GM19463 (cell line): ENCODE results near the gene SMIM36.
"Not testable (repeated sequence)": the region's sequence is repeated elsewhere in the genome, so short reads cannot be mapped to it uniquely, and the experiment has no call there.

Experiments used
- ATAC-seq: cut with Tn5 transposase; IDR thresholded peaks from one replicate; pipeline ENCODE4 v1.9.1; 2021; ENCODE audit warnings: mild to moderate bottlenecking, moderate library complexity; ENCODE audit not compliant: unreplicated experiment

Gene SMIM36

DNA sequence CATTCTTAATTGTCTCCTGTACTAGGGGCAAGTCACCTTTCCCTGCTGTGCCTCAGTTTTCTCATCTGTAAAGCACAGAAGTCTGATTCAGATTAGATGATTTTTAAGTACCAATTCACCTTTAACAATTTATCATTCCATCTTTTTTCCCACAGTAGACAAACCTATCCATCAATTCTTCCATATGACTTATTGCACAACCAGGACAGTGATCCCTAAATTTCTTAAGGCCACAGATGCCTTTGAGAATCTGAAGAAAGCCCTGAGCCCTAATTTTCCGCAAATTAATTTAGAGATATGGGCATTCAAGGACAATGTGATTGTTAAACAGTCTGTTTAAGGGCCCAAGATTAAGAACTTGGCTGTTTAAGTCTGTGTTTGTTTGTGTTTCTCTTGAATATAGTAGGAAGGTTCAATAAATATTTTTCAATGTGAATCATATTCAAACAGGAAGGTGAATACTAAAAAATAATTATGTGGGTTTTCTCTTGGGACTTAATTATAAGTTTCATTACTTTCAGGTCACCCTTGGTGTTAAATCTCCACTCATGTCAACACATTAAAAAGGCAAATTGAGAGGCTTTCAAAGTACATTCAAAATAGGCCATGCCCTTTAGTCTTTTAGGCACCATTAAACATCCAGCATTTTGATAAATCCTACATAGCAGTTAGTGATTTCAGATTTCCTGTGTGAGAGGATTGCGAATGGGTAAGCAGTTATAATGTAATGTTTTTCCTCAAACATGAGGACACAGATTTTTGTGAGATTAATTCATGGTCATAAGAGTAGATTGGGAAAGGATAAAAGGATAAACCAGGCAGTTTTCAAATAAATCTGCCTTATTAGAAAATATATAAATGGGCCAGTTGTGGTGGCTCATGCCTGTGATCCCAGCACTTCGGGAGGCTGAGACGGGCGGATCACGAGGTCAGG, 54.7 kb downstream of the SMIM36 start:
- ATAC-seq: no peak

GRCh38 chr17:55454906-55455474, 56.3 kb downstream of the SMIM36 start:
- no peak for ATAC-seq

GRCh38 chr17:55453839-55454557, 57.3 kb downstream of the SMIM36 start:
- no peak for ATAC-seq

DNA sequence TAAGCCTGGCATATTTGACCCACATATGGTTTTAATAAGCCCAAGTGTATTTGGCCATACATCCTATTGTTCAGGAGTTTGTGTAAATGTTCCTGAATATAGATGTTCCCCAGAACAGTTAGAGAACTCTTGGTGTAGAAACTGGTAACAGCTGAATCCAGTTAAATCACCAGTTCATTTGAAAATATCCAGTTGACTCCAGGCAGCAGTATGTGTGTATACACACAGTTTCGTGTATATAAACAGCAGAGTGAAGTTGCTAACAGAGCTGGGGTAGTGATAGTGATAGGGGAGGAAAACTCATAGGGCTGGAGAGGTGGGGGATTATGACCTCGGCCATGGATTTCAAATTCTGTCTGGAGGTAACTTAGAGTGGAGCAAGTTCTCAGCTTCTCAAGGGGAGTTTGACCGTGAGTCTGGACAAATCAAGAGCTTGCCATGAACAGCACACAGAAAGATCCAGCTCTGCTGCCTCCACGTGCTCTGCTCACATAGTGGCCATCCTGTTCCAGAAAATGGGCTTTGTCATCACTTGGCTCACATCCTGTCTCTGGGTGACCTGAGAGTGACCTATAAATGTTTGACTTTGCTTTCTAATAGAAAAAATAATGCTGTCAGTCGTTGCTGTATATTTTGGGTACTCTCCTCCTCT, 59.0 kb downstream of the SMIM36 start:
- ATAC-seq: peak; percentile 71

- no peak for ATAC-seq
These were observed 59.5 kb downstream of the SMIM36 start for GRCh38 chr17:55451758-55452138.

DNA sequence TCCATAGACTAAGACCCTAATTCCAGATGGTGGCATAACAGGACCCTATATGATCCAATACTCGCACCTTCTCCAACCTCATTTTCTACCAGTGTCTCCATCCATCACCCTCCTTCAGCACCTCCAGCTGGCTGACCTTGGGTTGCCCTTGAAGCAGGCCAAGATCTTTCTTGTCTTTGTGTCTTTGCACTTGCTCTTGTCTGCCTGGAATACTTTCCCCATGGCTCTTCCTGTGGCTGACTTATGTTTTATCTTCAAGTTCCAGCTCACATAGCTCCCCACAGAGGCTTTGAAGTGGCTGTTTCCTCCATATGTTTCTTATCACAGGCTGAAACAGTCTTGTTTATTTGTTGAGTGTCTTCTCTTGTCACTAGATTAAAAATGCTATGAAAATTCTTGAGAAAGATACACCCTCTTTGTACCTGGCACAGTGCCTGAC, 60.0 kb downstream of the SMIM36 start:
- ATAC-seq: no peak

- ATAC-seq: no peak
These were observed 60.9 kb downstream of the SMIM36 start for GRCh38 chr17:55450232-55450825.

DNA sequence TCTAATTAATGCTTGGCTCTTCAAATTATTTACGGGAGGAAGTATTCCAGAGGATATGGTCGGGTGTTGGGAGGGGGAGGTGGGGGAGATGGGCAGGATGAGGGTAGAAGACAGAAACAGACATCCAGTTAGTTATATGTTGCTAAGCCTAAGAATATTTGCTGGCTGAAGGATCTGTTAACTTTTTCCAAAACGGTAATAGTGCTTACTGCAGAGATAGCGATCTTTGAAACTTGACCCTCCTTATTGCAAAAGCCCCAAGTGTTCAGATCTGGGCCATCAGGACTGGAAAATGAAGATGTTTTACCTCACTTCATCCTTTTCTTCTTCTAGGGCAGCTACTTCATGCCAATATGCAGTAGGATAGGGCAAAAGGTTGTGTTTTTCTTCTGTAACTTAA, 62.6 kb downstream of the SMIM36 start:
- no peak for ATAC-seq

GRCh38 chr17:55446581-55447205, 64.6 kb downstream of the SMIM36 start:
- no peak for ATAC-seq

DNA sequence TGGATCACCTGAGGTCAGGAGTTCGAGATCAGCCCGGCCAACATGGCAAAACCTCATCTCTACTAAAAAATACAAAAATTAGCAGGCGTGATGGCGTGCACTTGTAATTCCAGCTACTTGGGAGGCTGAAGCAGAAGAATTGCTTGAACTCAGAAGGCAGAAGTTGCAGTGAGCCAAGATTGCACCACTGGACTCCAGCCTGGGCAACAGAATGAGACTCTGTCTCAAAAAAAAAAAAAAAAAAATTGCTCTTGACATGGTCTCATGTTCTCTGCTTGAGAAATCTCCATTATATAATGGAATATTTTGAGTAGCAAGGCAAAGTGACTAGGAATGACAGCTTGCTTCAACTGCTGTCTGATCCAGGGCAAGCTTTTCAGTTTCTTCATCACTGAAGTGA, 65.2 kb downstream of the SMIM36 start:
- not testable (repeated sequence) for ATAC-seq

- ATAC-seq: peak; percentile 82
These were observed 66.5 kb downstream of the SMIM36 start for GRCh38 chr17:55444471-55445441.

DNA sequence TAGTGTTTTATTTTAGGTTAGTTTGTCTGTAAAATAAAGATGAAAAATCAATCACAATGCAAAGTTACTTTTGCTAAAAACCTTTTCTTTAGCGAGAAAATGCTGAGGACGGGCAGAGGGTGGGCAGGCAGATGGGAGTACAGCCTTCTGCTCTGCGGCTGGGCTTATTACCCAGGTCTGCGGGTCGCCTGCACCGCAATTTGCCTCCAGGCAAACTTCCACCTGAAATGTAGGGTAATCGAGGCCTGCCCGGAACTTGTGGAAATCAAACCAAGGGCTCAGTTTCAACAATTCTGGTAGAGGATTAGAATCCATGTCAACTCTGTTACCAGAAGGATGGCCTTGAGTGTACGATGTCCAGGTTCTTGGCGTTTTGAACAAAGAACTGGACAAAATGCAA, 67.3 kb downstream of the SMIM36 start:
- ATAC-seq: no peak

- no peak for ATAC-seq
These were observed 68.1 kb downstream of the SMIM36 start for GRCh38 chr17:55442953-55443683.

DNA sequence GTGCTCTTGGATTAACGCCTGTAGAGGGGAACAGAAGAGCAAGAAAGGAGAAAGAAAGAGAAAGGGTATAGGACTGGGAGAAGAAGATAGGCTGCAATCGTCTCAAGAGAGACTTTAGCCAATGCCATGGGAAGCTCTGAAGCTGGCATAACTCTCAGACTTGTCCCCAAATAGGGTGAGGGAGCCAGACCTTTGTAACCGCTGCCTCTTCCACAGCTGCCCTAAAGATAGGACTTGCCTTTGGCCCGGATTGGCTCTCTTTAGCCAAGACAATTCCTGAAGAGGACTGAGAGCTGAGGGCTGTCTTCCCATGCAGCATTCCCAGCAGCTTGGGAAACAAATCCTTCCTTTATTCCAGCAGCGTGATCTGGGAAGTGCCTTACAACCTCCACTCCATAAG, 68.8 kb downstream of the SMIM36 start:
- no peak for ATAC-seq

- no peak for ATAC-seq
These were observed 69.7 kb downstream of the SMIM36 start for GRCh38 chr17:55441544-55441943.

GRCh38 chr17:55440391-55440790, 70.9 kb downstream of the SMIM36 start:
- ATAC-seq: no peak

DNA sequence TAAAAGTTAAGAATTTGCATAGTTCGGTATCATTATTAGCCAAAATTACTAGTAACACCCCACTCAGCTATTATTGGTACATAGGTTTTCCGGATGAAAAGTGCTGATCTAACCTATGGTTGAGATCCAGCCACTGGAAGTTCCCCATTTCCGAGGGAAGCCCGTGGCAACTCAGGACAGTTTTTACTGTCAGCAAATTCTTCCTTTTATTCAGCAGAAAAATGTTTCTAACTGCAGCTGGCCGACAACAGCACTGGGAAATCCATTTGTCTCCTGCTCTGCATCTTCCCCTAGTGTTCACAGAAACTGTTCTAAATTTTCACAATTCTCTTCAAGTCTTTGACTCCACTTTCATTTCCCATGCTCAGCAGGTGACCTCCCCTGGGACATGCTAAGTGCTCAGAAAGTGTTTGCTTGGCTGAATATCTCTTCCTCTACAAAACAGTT, 74.1 kb downstream of the SMIM36 start:
- ATAC-seq: peak; percentile 61
